ENCODE data around the gene VPS45. TPM values are rescaled to one million over a fixed set of nuclear protein-coding genes. Genes with fewer than 3 reads are reported as not detected.

VPS45 gene
- total and polyA plus RNA-seq, 2 of the 8 experiments (the other 6 are each of a cell fraction or from before 2014, with no cell fraction given), result 19.1 to 27.6 TPM

DNA sequence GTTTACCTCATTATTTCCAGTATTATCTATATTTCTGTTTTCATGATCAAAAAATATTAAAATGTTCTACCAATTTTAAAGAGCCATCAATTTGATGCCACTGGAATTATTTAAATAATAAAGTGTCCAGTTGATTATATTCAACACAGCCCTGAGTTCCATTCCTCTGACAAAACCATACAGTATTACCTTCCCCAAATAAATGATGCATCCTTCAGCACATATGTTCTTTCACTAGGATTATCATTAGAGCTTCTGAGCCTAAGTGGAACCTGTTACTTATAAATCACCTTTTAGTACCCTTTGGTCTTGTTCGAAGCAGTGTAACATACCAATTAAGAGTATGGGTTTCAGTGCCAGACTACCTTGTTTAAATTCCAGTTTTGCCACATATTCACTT is 64.8 kb downstream of the VPS45 start:
- WGBS, 2 experiments (ENCODE audit: extremely low coverage in 1 of 2, insufficient coverage in 1 of 2, insufficient read length in 1 of 2, insufficient replicate concordance in 2 of 2, low coverage in 1 of 2, low lambda C conversion rate in 2 of 2, missing lambda C conversion rate in 1 of 2), result 93% methylated on average over 1 of the region's 1 CpG; no CpG with 5 or more reads in 1 of the 2 experiments
- Histone ChIP-seq H2AFZ (ENCODE audit: low read length) (no peak overlapping the region), H3K27ac (ENCODE audit: low read depth, low read length) (no peak overlapping the region), H4K20me1 (replicated peaks in 1 of 2; ENCODE audit: control insufficient read depth in 1 of 2, insufficient read depth in 2 of 2, low read length in 2 of 2) (no peaks in the 10 kb centered on the region), H2BK5ac (ENCODE audit: low read depth, low read length) (no peak overlapping the region), H3K18ac (ENCODE audit: extremely low read depth, low read length) (no peak overlapping the region), H2BK20ac (ENCODE audit: low read length) (no peak overlapping the region), H3K36me3 (ENCODE audit: control insufficient read depth in 2 of 4, insufficient read depth in 4 of 4, low read length in 3 of 4) (no peaks in the 10 kb centered on the region; a peak in 1 of 8 replicates), H4K8ac (ENCODE audit: extremely low read depth, insufficient read depth, low read length) (no peak overlapping the region), H3K27me3 (replicated peaks in 1 of 4; ENCODE audit: control insufficient read depth in 3 of 4, extremely low read depth in 1 of 4, insufficient read depth in 3 of 4, low read length in 3 of 4) (no peaks in the 10 kb centered on the region), H3K4me1 (replicated peaks in 1 of 4; ENCODE audit: control insufficient read depth in 3 of 4, insufficient read depth in 4 of 4, low read length in 3 of 4) (no peaks in the 10 kb centered on the region), H3K79me1 (ENCODE audit: low read depth, low read length) (no peaks in the 10 kb centered on the region), H4K5ac (ENCODE audit: insufficient read length, low read depth, low read length) (no peak overlapping the region), H3K23me2 (ENCODE audit: low read depth, low read length) (no peaks in the 10 kb centered on the region), H3K9ac (replicated peaks in 1 of 4; ENCODE audit: extremely low read depth in 1 of 4, low read depth in 3 of 4, low read length in 3 of 4) (no peak overlapping the region), H4K91ac (replicated peaks; ENCODE audit: insufficient read length, low read length) (no peak overlapping the region), H3K79me2 (ENCODE audit: control insufficient read depth in 1 of 2, insufficient read depth in 2 of 2, low read length in 2 of 2) (no peaks in the 10 kb centered on the region), H2BK120ac (replicated peaks; ENCODE audit: low read depth, low read length) (no peak overlapping the region), H3K9me3 (ENCODE audit: insufficient read depth in 2 of 2, low read depth in 1 of 2, low read length in 1 of 2) (no peaks in the 10 kb centered on the region), H2BK12ac (ENCODE audit: low read depth, low read length) (no peak overlapping the region), H3K4ac (replicated peaks; ENCODE audit: insufficient read length, low read depth, low read length) (no peak overlapping the region), H2BK15ac (ENCODE audit: low read length) (no peak overlapping the region), H3K14ac (ENCODE audit: insufficient read length) (no peak overlapping the region), H3K23ac (ENCODE audit: insufficient read length) (no peak overlapping the region), H2AK5ac (ENCODE audit: low read depth, low read length) (no peak overlapping the region), H3K56ac (replicated peaks; ENCODE audit: insufficient read length, low read depth, low read length) (no peak overlapping the region), H3K4me3 (ENCODE audit: extremely low read depth in 1 of 4, insufficient read depth in 2 of 4, low read depth in 3 of 4, low read length in 4 of 4) (no peak overlapping the region), H3K4me2 (ENCODE audit: insufficient read depth in 1 of 2, low read depth in 2 of 2, low read length in 2 of 2) (no peak overlapping the region)
- TF ChIP-seq MAFK (IDR thresholded peaks at IDR 0.05; ENCODE audit: low read depth, low read length), result no peak
- no peak for TF ChIP-seq GABPA (IDR thresholded peaks at IDR 0.05; ENCODE audit: borderline replicate concordance, insufficient read depth, low read length)
- TF ChIP-seq ASH2L (IDR thresholded peaks at IDR 0.05; ENCODE audit: low read length), result no peak
- no peak for TF ChIP-seq BRCA1 (IDR thresholded peaks at IDR 0.05; ENCODE audit: low read depth, low read length)
- TF ChIP-seq JUND (IDR thresholded peaks at IDR 0.05; ENCODE audit: low read length), result no peak
- DNase-seq (ENCODE audit: low read depth in 1 of 2, low spot score in 2 of 2) (no peak), FAIRE-seq (no peak)
- CTCF ChIA-PET (ENCODE audit: partially characterized antibody), result interaction anchor here (1.1 to 1.8 kb wide), 3 partner anchors 13 to 190 kb away, joined by 3 to 4 read pairs (median 4); no protein-coding TSS in a partner anchor
- POLR2A ChIA-PET (ENCODE audit: partially characterized antibody), result no interaction called here

All from H1 (cell line).